Endodermal cell (in vitro differentiated cells): ENCODE measurements around the gene KRTAP10-8. TPM values are rescaled to one million over a fixed set of nuclear protein-coding genes. Genes with fewer than 3 reads are reported as not detected.

Experiments used
- DNase-seq: peaks from one replicate; pipeline ENCODE4 v3.0.0-alpha.2; 2017
- H3K27ac ChIP-seq: 2 replicates; pipeline ENCODE4 v1.5.1; 2013; ENCODE audit warnings: mild to moderate bottlenecking, low read depth, low read length, moderate library complexity
- H3K27me3 ChIP-seq: 2 replicates; pipeline ENCODE4 v1.6.1; 2013; ENCODE audit warnings: mild to moderate bottlenecking, low read length, moderate library complexity; ENCODE audit not compliant: insufficient read depth, control insufficient read depth, poor library complexity, severe bottlenecking
- H3K36me3 ChIP-seq: 2 replicates; pipeline ENCODE4 v1.7.0; 2013; ENCODE audit warnings: mild to moderate bottlenecking, low read length, moderate library complexity; ENCODE audit not compliant: control insufficient read depth, insufficient read depth
- H3K4me1 ChIP-seq: one replicate; pipeline ENCODE4 v1.7.0; 2013; ENCODE audit warnings: low read length; ENCODE audit not compliant: control insufficient read depth, insufficient read depth
- H3K4me3 ChIP-seq: 2 replicates; pipeline ENCODE4 v1.5.1; 2013; ENCODE audit warnings: mild to moderate bottlenecking, low read length, moderate library complexity
- H3K9ac ChIP-seq: 2 replicates; pipeline ENCODE4 v1.6.1; 2013; ENCODE audit warnings: mild to moderate bottlenecking, low read length, moderate library complexity; ENCODE audit not compliant: poor library complexity, severe bottlenecking; ENCODE audit errors: extremely low read depth
- H3K9me3 ChIP-seq: 2 replicates; pipeline ENCODE4 v1.6.1; 2013; ENCODE audit warnings: mild to moderate bottlenecking, low read length, moderate library complexity; ENCODE audit not compliant: control insufficient read depth
- H3K27ac Mint-ChIP-seq: 2 replicates; pipeline ENCODE4 v1.8.0; 2020; ENCODE audit warnings: mixed read lengths
- H3K27me3 Mint-ChIP-seq: 2 replicates; pipeline ENCODE4 v1.8.0; 2021; ENCODE audit warnings: mild to moderate bottlenecking, mixed read lengths; ENCODE audit not compliant: insufficient read depth
- H3K36me3 Mint-ChIP-seq: 2 replicates; pipeline ENCODE4 v1.8.0; 2020; ENCODE audit warnings: low read depth, mixed read lengths
- H3K4me1 Mint-ChIP-seq: 2 replicates; pipeline ENCODE4 v1.8.0; 2020; ENCODE audit warnings: mixed read lengths
- H3K4me3 Mint-ChIP-seq: 2 replicates; pipeline ENCODE4 v1.8.0; 2020; ENCODE audit warnings: mild to moderate bottlenecking, moderate library complexity, mixed read lengths
- H3K9me3 Mint-ChIP-seq: 2 replicates; pipeline ENCODE4 v1.8.0; 2020; ENCODE audit warnings: mild to moderate bottlenecking, mixed read lengths
- CTCF ChIP-seq: fragments of 200-600 bp; sonication (generic); conservative IDR thresholded peaks from 2 replicates; pipeline ENCODE4 v1.5.0; 2021; ENCODE audit warnings: antibody characterized with exemption, mild to moderate bottlenecking
- WGBS, 2 experiments: methylation state at CpG; one replicate each; pipeline versions ENCODE4 v1.1.5 to v1.1.7; 2013; ENCODE audit warnings: missing lambda C conversion rate in 2 of 2, mixed read lengths in 1 of 2; ENCODE audit not compliant: insufficient coverage in 1 of 2, insufficient read length in 1 of 2; 5-methylcytosine and 5-hydroxymethylcytosine counted together
- total RNA-seq, 2 donors: library from RNA; stranded (reverse); fragmentation: NEBNext Ultra II Directional in 1 of 2; extraction: Animal tissue kit (Norgen Biotek cat#: 25700) in 1 of 2; gene quantifications; 2 replicates in 1 of 2; 3 replicates in 1 of 2; pipeline ENCODE4 v1.2.1, GENCODE V29; 2021

KRTAP10-8 gene
- total RNA-seq, 2 donors from 2014 or later = not detected

- peaks cover 4% of the 10 kb centered on the region for H3K27me3 Mint-ChIP-seq
Measured at GRCh38 chr21:44653123-44653522, 41.2 kb downstream of the KRTAP10-8 start.

GRCh38 chr21:44653656-44654575, 42.0 kb downstream of the KRTAP10-8 start:
- peaks cover 4% of the 10 kb centered on the region for H3K27me3 Mint-ChIP-seq
- H3K27ac Mint-ChIP-seq = no peak overlapping the region
- Histone ChIP-seq H3K27ac (no peak overlapping the region), H3K4me1 (no peaks in the 10 kb centered on the region), H3K9me3 (peaks cover 6% of the 10 kb centered on the region), H3K36me3 (no peaks in the 10 kb centered on the region), H3K27me3 (no peaks in the 10 kb centered on the region), H3K9ac (no peak overlapping the region), H3K4me3 (no peak overlapping the region)
- no peak overlapping the region for H3K4me3 Mint-ChIP-seq
- H3K9me3 Mint-ChIP-seq = peaks cover 8% of the 10 kb centered on the region
- no peak for DNase-seq
- TF ChIP-seq CTCF = no peak
- H3K4me1 Mint-ChIP-seq = peaks cover 3% of the 10 kb centered on the region
- whole genome bisulfite sequencing, 2 experiments = 88 to 92% methylated on average over 15 to 17 of the region's 17 CpGs
- H3K36me3 Mint-ChIP-seq = no peaks in the 10 kb centered on the region

More at GRCh38 chr21:44653123-44653522, 41.2 kb downstream of the KRTAP10-8 start:
- Histone ChIP-seq H3K4me1 (no peaks in the 10 kb centered on the region), H3K9ac (no peak overlapping the region), H3K36me3 (no peaks in the 10 kb centered on the region), H3K9me3 (peaks cover 6% of the 10 kb centered on the region), H3K27me3 (no peaks in the 10 kb centered on the region), H3K4me3 (no peak overlapping the region), H3K27ac (no peak overlapping the region)
- Mint-ChIP-seq H3K9me3 (peaks cover 8% of the 10 kb centered on the region), H3K4me3 (no peak overlapping the region), H3K36me3 (no peaks in the 10 kb centered on the region), H3K4me1 (no peaks in the 10 kb centered on the region), H3K27ac (no peak overlapping the region)
- no peak for TF ChIP-seq CTCF
- 85 to 92% methylated on average over 11 to 14 of the region's 14 CpGs for WGBS, 2 experiments
- DNase-seq = no peak

- Mint-ChIP-seq H3K36me3 (no peaks in the 10 kb centered on the region), H3K9me3 (peaks cover 8% of the 10 kb centered on the region), H3K4me3 (no peak within 1 kb of the TSS), H3K27me3 (peaks cover 4% of the 10 kb centered on the region), H3K4me1 (peaks cover 6% of the 10 kb centered on the region), H3K27ac (no peak within 1 kb of the TSS)
- Histone ChIP-seq H3K27ac (no peak within 1 kb of the TSS), H3K36me3 (no peaks in the 10 kb centered on the region), H3K27me3 (no peaks in the 10 kb centered on the region), H3K9me3 (peaks cover 6% of the 10 kb centered on the region), H3K4me1 (no peaks in the 10 kb centered on the region), H3K9ac (no peak within 1 kb of the TSS), H3K4me3 (no peak within 1 kb of the TSS)
- TF ChIP-seq CTCF = no peak
- DNase-seq = no peak
- 92 to 98% methylated on average over 4 to 9 of the region's 9 CpGs for whole genome bisulfite sequencing, 2 experiments
Measured at GRCh38 chr21:44654576-44655175, 42.8 kb downstream of the KRTAP10-8 start, which contains the start of gene KRTAP12-4. KRTAP12-4 (minus strand) TSS chr21:44654659; CDS start chr21:44654614, 45 bp downstream.
